ENCODE measurements around the gene OR2T35.

- TF ChIP-seq CTCF (IDR thresholded peaks at IDR 0.05), result no peak
- TF ChIP-seq POLR2A (IDR thresholded peaks at IDR 0.05), result no peak
- no peak for TF ChIP-seq POLR2AphosphoS5 (IDR thresholded peaks at IDR 0.05)
Observed at GRCh38 chr1:248610301-248610700, 34.8 kb downstream of the OR2T35 start.
